WTC11 (cell line): ENCODE results near the gene RAB11B. TPM values are rescaled to one million over a fixed set of nuclear protein-coding genes. Genes with fewer than 3 reads are reported as not detected.

ENCODE experiments used
- ATAC-seq: fragments of 200-7000 bp; cut with Tn5 transposase; 2 replicates; pipeline ENCODE4 v1.10.0; 2021; ENCODE audit warnings: mild to moderate bottlenecking, moderate library complexity
- CTCF ChIA-PET: fragments of 300-600 bp; sonication (Branson Sonifier 250); formaldehyde crosslinking; loops from one replicate; lab custom pipeline; 2021; ENCODE audit warnings: antibody characterized with exemption; lab: Charles Lee
- POLR2A ChIA-PET: fragments of 350-600 bp; sonication (Branson Sonifier 250); formaldehyde crosslinking; loops from one replicate; lab custom pipeline; 2021; ENCODE audit warnings: antibody characterized with exemption; lab: Charles Lee
- DNase-seq: peaks from one replicate; pipeline ENCODE4 v3.0.0; 2021; ENCODE audit warnings: low spot score
- H3K27ac Mint-ChIP-seq: 2 replicates; pipeline ENCODE4 v1.8.0; 2021; ENCODE audit warnings: mixed read lengths
- H3K27me3 Mint-ChIP-seq: 2 replicates; pipeline ENCODE4 v1.8.0; 2021; ENCODE audit warnings: low read depth, mild to moderate bottlenecking, moderate library complexity, mixed read lengths
- H3K36me3 Mint-ChIP-seq: 2 replicates; pipeline ENCODE4 v1.8.0; 2021; ENCODE audit warnings: mixed read lengths
- H3K4me1 Mint-ChIP-seq: 2 replicates; pipeline ENCODE4 v1.8.0; 2022; ENCODE audit warnings: mixed read lengths
- H3K4me3 Mint-ChIP-seq: 2 replicates; pipeline ENCODE4 v1.8.0; 2021; ENCODE audit warnings: mild to moderate bottlenecking, moderate library complexity, mixed read lengths
- H3K9me3 Mint-ChIP-seq: 2 replicates; pipeline ENCODE4 v1.8.0; 2021; ENCODE audit warnings: mixed read lengths
- ATF1 ChIP-seq: sonication (generic); formaldehyde crosslinking; IDR thresholded peaks from 2 replicates; pipeline ENCODE4 v1.8.1; 2023; ENCODE audit warnings: mild to moderate bottlenecking, moderate library complexity, missing genetic modification reagents
- ATF2 ChIP-seq: sonication (generic); formaldehyde crosslinking; IDR thresholded peaks from 2 replicates; pipeline ENCODE4 v1.8.1; 2022; ENCODE audit warnings: low read depth, missing genetic modification reagents, borderline replicate concordance
- CREB1 ChIP-seq: sonication (generic); formaldehyde crosslinking; IDR thresholded peaks from 2 replicates; pipeline ENCODE4 v1.8.0; 2023; ENCODE audit warnings: mild to moderate bottlenecking, missing genetic modification reagents
- ELF4 ChIP-seq: sonication (generic); formaldehyde crosslinking; IDR thresholded peaks from 2 replicates; pipeline ENCODE4 v1.8.1; 2022; ENCODE audit warnings: low read depth, mild to moderate bottlenecking, moderate library complexity, missing genetic modification reagents
- ERG ChIP-seq: fragments of 250-450 bp; sonication (Bioruptor Pico); IDR thresholded peaks from 2 replicates; pipeline ENCODE4 v1.8.0; 2021; ENCODE audit warnings: mild to moderate bottlenecking
- FOXP4 ChIP-seq: sonication (generic); formaldehyde crosslinking; IDR thresholded peaks from 2 replicates; pipeline ENCODE4 v1.8.0; 2022; ENCODE audit warnings: mild to moderate bottlenecking, missing genetic modification reagents
- GABPB1 ChIP-seq: sonication (generic); formaldehyde crosslinking; IDR thresholded peaks from 2 replicates; pipeline ENCODE4 v1.8.1; 2023; ENCODE audit warnings: mild to moderate bottlenecking, missing genetic modification reagents
- KAT7 ChIP-seq: sonication (generic); formaldehyde crosslinking; IDR thresholded peaks from 2 replicates; pipeline ENCODE4 v1.8.1; 2023; ENCODE audit warnings: missing genetic modification reagents, mild to moderate bottlenecking, borderline replicate concordance
- MYBL2 ChIP-seq: sonication (generic); formaldehyde crosslinking; IDR thresholded peaks from 2 replicates; pipeline ENCODE4 v1.8.1; 2023; ENCODE audit warnings: mild to moderate bottlenecking, moderate library complexity, missing genetic modification reagents
- SMAD3 ChIP-seq: sonication (generic); formaldehyde crosslinking; IDR thresholded peaks from 2 replicates; pipeline ENCODE4 v1.8.0; 2022; ENCODE audit warnings: missing genetic modification reagents, mild to moderate bottlenecking, borderline replicate concordance
- SOX15 ChIP-seq: fragments of 250-450 bp; sonication (Bioruptor Pico); IDR thresholded peaks from 2 replicates; pipeline ENCODE4 v1.9.0; 2021; ENCODE audit warnings: mild to moderate bottlenecking
- USF2 ChIP-seq: sonication (generic); formaldehyde crosslinking; IDR thresholded peaks from 2 replicates; pipeline ENCODE4 v1.8.1; 2023; ENCODE audit warnings: mild to moderate bottlenecking, missing genetic modification reagents, moderate library complexity
- ZBTB21 ChIP-seq: sonication (generic); formaldehyde crosslinking; IDR thresholded peaks from 2 replicates; pipeline ENCODE4 v1.8.1; 2023; ENCODE audit warnings: mild to moderate bottlenecking, missing genetic modification reagents, borderline replicate concordance
- ZBTB43 ChIP-seq: sonication (generic); formaldehyde crosslinking; IDR thresholded peaks from 2 replicates; pipeline ENCODE4 v1.8.1; 2023; ENCODE audit warnings: mild to moderate bottlenecking, missing genetic modification reagents
- ZMAT4 ChIP-seq: fragments of 250-450 bp; sonication (Bioruptor Pico); IDR thresholded peaks from 2 replicates; pipeline ENCODE4 v1.9.0; 2021; ENCODE audit warnings: mild to moderate bottlenecking
- ZNF138 ChIP-seq: sonication (generic); formaldehyde crosslinking; conservative IDR thresholded peaks from 2 replicates; pipeline ENCODE4 v1.8.1; 2022; ENCODE audit warnings: mild to moderate bottlenecking, moderate library complexity, missing genetic modification reagents
- ZNF425 ChIP-seq: fragments of 250-450 bp; sonication (Bioruptor Pico); conservative IDR thresholded peaks from 2 replicates; pipeline ENCODE4 v1.9.0; 2021; ENCODE audit warnings: mild to moderate bottlenecking
- ZNF512 ChIP-seq: sonication (generic); formaldehyde crosslinking; IDR thresholded peaks from 2 replicates; pipeline ENCODE4 v1.8.1; 2022; ENCODE audit warnings: missing genetic modification reagents, borderline replicate concordance
- ZNF671 ChIP-seq: fragments of 250-450 bp; sonication (Bioruptor Pico); IDR thresholded peaks from 2 replicates; pipeline ENCODE4 v1.8.0; 2021; ENCODE audit warnings: mild to moderate bottlenecking
- total RNA-seq: library from RNA; stranded (reverse); gene quantifications from 3 replicates; pipeline ENCODE4 v1.2.3, GENCODE V29; 2021

The RAB11B gene
- total RNA-seq, 1 experiment from 2014 or later: 108 TPM

GRCh38 chr19:8429044-8429443 lies 38.9 kb downstream of the RAB11B start (continued):
- TF ChIP-seq ATF2 (CRISPR knock-in tag): no peak

GRCh38 chr19:8429826-8430225 lies 39.7 kb downstream of the RAB11B start:
- Mint-ChIP-seq H3K36me3 (0 out of 2 replicates have a peak, but pooled peaks cover 3% of the 10 kb centered on the region), H3K27me3 (no peaks in the 10 kb centered on the region), H3K4me3 (no peak overlapping the region), H3K27ac (no peak overlapping the region), H3K9me3 (no peaks in the 10 kb centered on the region), H3K4me1 (no peaks in the 10 kb centered on the region)
- POLR2A ChIA-PET: interaction anchor here (0.7 kb wide), 1 partner anchor 28 kb away, joined by 4 read pairs; no protein-coding TSS in a partner anchor
- DNase-seq: no peak
- no peak for ATAC-seq
- TF ChIP-seq ZNF671 (CRISPR knock-in tag) (no peak), ZNF425 (CRISPR knock-in tag) (no peak), ZNF138 (CRISPR knock-in tag) (no peak), ZBTB43 (CRISPR knock-in tag) (no peak), CREB1 (CRISPR knock-in tag) (no peak), SOX15 (CRISPR knock-in tag) (no peak), MYBL2 (CRISPR knock-in tag) (no peak), SMAD3 (CRISPR knock-in tag) (no peak), ATF1 (CRISPR knock-in tag) (no peak), USF2 (CRISPR knock-in tag) (no peak), ZBTB21 (CRISPR knock-in tag) (no peak), ZMAT4 (CRISPR knock-in tag) (no peak), ZNF512 (CRISPR knock-in tag) (no peak), FOXP4 (no peak), GABPB1 (no peak), ERG (CRISPR knock-in tag) (no peak), ELF4 (CRISPR knock-in tag) (no peak), KAT7 (no peak)
- CTCF ChIA-PET: interaction anchor here (1.2 kb wide), 1 partner anchor 17 kb away, joined by 4 read pairs; the partner anchor contains the start of gene MARCHF2
